Panc1 (cell line): ENCODE data around the gene LMTK2. TPM values are rescaled to one million over a fixed set of nuclear protein-coding genes. Genes with fewer than 3 reads are reported as not detected.

Experiments used
- ATAC-seq: fragments of 200-7000 bp; cut with Tn5 transposase; 2 replicates; pipeline ENCODE4 v1.9.1; 2020; ENCODE audit warnings: mild to moderate bottlenecking, moderate library complexity
- BruUV-seq: library from RNA; stranded (reverse); fragments of 400-500 nt; replicated peaks from 2 replicates; lab custom pipeline; 2021; lab: Mats Ljungman, UMichigan
- CTCF ChIA-PET: fragments of 300-600 bp; sonication (Branson Sonifier 250); formaldehyde crosslinking; loops from one replicate; lab custom pipeline; 2022; ENCODE audit warnings: antibody characterized with exemption; lab: Charles Lee
- POLR2A ChIA-PET: fragments of 300-600 bp; sonication (Branson Sonifier 250); formaldehyde crosslinking; loops from one replicate; lab custom pipeline; 2022; ENCODE audit warnings: antibody characterized with exemption; lab: Charles Lee
- DNase-seq: peaks from one replicate; pipeline ENCODE4 v3.0.0-alpha.2; 2010; ENCODE audit warnings: low read depth, low spot score
- H3K27ac ChIP-seq: 2 replicates; pipeline ENCODE4 v1.5.1; 2011; ENCODE audit warnings: mild to moderate bottlenecking, low read length, inconsistent platforms
- H3K27me3 ChIP-seq: fragments of 200-500 bp; sonication (Bioruptor generic); 2 replicates; pipeline ENCODE4 v1.6.0; 2014; ENCODE audit warnings: low read length, inconsistent platforms; ENCODE audit not compliant: control insufficient read depth, insufficient read depth
- H3K36me3 ChIP-seq: fragments of 200-500 bp; sonication (Bioruptor generic); 2 replicates; pipeline ENCODE4 v1.5.1; 2014; ENCODE audit warnings: inconsistent platforms, mild to moderate bottlenecking, low read length, moderate library complexity; ENCODE audit not compliant: control insufficient read depth, insufficient read depth
- H3K4me1 ChIP-seq: 2 replicates; pipeline ENCODE4 v1.5.1; 2011; ENCODE audit warnings: inconsistent platforms, mild to moderate bottlenecking, low read length, moderate library complexity; ENCODE audit not compliant: control insufficient read depth, insufficient read depth
- H3K4me3 ChIP-seq, 2 experiments: 2 replicates each; pipeline ENCODE4 v1.5.1; 2011 to 2012; ENCODE audit warnings: low read depth in 2 of 2, low read length in 2 of 2, mild to moderate bottlenecking in 2 of 2, inconsistent platforms in 1 of 2, moderate library complexity in 1 of 2
- H3K9me3 ChIP-seq: fragments of 200-500 bp; sonication (Bioruptor generic); 2 replicates; pipeline ENCODE4 v1.5.1; 2014; ENCODE audit warnings: low read depth, mild to moderate bottlenecking, inconsistent platforms, low read length, moderate library complexity; ENCODE audit not compliant: control insufficient read depth, insufficient read depth
- POLR2AphosphoS5 ChIP-seq: IDR thresholded peaks from 2 replicates; pipeline ENCODE4 v1.6.1; 2012; ENCODE audit warnings: mild to moderate bottlenecking, low read depth, low read length, moderate library complexity
- SIN3A ChIP-seq: IDR thresholded peaks from 2 replicates; pipeline ENCODE4 v1.6.1; 2012; ENCODE audit warnings: low read depth, mild to moderate bottlenecking, low read length, moderate library complexity, borderline replicate concordance; ENCODE audit not compliant: insufficient read depth
- TCF7L2 ChIP-seq: IDR thresholded peaks from 2 replicates; pipeline ENCODE4 v1.6.1; 2011; ENCODE audit warnings: mild to moderate bottlenecking, low read depth, low read length, inconsistent platforms
- in situ Hi-C: cut with HindIII; loops from 2 replicates; pipeline ENCODE4 v1.10.0; 2016; ENCODE audit warnings: low sequenced_read_pairs, low pct_unique_long_range_greater_than_20kb
- intact Hi-C: fragments of 100-400 bp; cut with micrococcal nuclease; formaldehyde crosslinking; loops from one replicate; pipeline ENCODE4 v1.10.0; 2022; ENCODE audit not compliant: unreplicated experiment
- total RNA-seq: library from RNA; stranded (reverse); gene quantifications from one replicate; pipeline ENCODE4 v1.2.1, GENCODE V29; 2021; ENCODE audit not compliant: unreplicated experiment
- TF ChIP-seq, protein P1 (sequence below), 2 experiments: IDR thresholded peaks; 2 replicates each; pipeline ENCODE4 v1.6.1; 2011 to 2012; ENCODE audit warnings: low read depth in 2 of 2, control low read depth in 1 of 2, low read length in 1 of 2, mild to moderate bottlenecking in 1 of 2, moderate library complexity in 1 of 2; ENCODE audit not compliant: insufficient read depth in 1 of 2
- TF ChIP-seq, protein P2 (sequence below): fragments of 450-650 bp; IDR thresholded peaks from 2 replicates; pipeline ENCODE4 v1.5.1; 2017; ENCODE audit warnings: mild to moderate bottlenecking

The LMTK2 gene
- total RNA-seq, 1 experiment from 2014 or later, result 25.4 TPM

- no peaks in the 10 kb centered on the region for H3K4me1 ChIP-seq
- POLR2A ChIA-PET, result no interaction called here
- no peak for ATAC-seq
- in situ Hi-C loops (no loop called here), intact Hi-C loops (loop anchor here (10.0 kb wide), 1 partner anchor 208 kb away; no protein-coding TSS in a partner anchor)
- H3K36me3 ChIP-seq, result no peaks in the 10 kb centered on the region
- H3K9me3 ChIP-seq, result no peaks in the 10 kb centered on the region
- H3K27ac ChIP-seq, result no peak overlapping the region
- no peaks in the 10 kb centered on the region for H3K27me3 ChIP-seq
- H3K4me3 ChIP-seq, result no peak overlapping the region
- no TSS peak for BruUV-seq
- DNase-seq, result no peak
- CTCF ChIA-PET, result no interaction called here
- no peak for TF ChIP-seq POLR2AphosphoS5
- no peak for TF ChIP-seq SIN3A
- TF ChIP-seq TCF7L2, result no peak
- TF ChIP-seq, protein P1, sequence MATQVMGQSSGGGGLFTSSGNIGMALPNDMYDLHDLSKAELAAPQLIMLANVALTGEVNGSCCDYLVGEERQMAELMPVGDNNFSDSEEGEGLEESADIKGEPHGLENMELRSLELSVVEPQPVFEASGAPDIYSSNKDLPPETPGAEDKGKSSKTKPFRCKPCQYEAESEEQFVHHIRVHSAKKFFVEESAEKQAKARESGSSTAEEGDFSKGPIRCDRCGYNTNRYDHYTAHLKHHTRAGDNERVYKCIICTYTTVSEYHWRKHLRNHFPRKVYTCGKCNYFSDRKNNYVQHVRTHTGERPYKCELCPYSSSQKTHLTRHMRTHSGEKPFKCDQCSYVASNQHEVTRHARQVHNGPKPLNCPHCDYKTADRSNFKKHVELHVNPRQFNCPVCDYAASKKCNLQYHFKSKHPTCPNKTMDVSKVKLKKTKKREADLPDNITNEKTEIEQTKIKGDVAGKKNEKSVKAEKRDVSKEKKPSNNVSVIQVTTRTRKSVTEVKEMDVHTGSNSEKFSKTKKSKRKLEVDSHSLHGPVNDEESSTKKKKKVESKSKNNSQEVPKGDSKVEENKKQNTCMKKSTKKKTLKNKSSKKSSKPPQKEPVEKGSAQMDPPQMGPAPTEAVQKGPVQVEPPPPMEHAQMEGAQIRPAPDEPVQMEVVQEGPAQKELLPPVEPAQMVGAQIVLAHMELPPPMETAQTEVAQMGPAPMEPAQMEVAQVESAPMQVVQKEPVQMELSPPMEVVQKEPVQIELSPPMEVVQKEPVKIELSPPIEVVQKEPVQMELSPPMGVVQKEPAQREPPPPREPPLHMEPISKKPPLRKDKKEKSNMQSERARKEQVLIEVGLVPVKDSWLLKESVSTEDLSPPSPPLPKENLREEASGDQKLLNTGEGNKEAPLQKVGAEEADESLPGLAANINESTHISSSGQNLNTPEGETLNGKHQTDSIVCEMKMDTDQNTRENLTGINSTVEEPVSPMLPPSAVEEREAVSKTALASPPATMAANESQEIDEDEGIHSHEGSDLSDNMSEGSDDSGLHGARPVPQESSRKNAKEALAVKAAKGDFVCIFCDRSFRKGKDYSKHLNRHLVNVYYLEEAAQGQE (IDR thresholded peaks at IDR 0.05; ENCODE audit: insufficient read depth in 1 of 2, low read depth in 2 of 2, low read length in 1 of 2), result no peak
- TF ChIP-seq, protein P2, sequence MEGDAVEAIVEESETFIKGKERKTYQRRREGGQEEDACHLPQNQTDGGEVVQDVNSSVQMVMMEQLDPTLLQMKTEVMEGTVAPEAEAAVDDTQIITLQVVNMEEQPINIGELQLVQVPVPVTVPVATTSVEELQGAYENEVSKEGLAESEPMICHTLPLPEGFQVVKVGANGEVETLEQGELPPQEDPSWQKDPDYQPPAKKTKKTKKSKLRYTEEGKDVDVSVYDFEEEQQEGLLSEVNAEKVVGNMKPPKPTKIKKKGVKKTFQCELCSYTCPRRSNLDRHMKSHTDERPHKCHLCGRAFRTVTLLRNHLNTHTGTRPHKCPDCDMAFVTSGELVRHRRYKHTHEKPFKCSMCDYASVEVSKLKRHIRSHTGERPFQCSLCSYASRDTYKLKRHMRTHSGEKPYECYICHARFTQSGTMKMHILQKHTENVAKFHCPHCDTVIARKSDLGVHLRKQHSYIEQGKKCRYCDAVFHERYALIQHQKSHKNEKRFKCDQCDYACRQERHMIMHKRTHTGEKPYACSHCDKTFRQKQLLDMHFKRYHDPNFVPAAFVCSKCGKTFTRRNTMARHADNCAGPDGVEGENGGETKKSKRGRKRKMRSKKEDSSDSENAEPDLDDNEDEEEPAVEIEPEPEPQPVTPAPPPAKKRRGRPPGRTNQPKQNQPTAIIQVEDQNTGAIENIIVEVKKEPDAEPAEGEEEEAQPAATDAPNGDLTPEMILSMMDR, result no peak
Observed at GRCh38 chr7:98232799-98233198, 126.1 kb downstream of the LMTK2 start.

DNA sequence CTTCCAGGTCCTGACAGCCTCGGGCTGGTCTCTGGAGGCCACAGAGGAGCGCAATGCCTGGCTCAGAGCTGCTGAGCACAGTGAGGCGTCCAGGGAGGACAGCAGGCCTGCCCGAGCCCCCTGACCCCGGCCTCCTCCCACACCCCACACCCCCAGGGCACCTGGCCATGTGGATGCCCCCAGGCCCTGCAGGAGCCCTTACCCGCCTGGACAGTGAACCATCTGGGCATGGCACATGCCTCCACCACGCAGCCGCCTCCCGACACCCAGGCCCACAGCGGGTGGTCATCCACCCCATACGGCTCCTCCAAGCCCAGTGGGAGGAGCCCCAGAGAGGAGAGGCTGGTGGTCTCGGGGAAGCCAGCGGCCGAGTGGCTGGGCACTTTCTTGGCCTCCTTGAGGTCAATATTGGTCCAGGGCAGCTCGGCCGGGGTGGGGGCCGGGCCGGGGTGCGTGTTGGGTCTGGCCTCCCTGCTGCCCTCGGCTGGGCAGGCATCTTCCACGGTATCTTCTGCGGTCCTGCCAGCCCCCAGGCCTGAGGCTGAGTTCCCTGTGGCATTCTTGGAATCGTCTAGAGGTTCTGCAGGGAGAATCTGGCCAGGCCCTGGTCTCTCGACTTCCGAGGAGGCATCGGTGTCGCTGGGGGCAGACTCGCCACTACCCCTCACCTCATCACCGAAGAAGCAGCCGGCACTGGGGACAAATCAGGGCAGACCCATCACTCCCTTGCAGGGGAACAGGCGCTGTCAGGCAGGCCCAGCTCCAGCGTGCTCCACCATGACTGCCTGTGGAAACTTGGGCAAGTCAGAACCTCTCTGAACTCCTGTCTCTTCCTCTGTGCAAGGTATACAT is 126.8 kb downstream of the LMTK2 start:
- no peaks in the 10 kb centered on the region for H3K9me3 ChIP-seq
- intact Hi-C loops (loop anchor here (10.0 kb wide), 1 partner anchor 209 kb away; no protein-coding TSS in a partner anchor), in situ Hi-C loops (no loop called here)
- H3K4me3 ChIP-seq, result no peak overlapping the region
- no peaks in the 10 kb centered on the region for H3K36me3 ChIP-seq
- ChIA-PET POLR2A (no interaction called here), CTCF (no interaction called here)
- BruUV-seq, result no TSS peak
- H3K27ac ChIP-seq, result no peak overlapping the region
- TF ChIP-seq TCF7L2, result no peak
- TF ChIP-seq SIN3A, result no peak
- TF ChIP-seq, protein P2, result no peak
- TF ChIP-seq, protein P1 (IDR thresholded peaks at IDR 0.05; ENCODE audit: insufficient read depth in 1 of 2, low read depth in 2 of 2, low read length in 1 of 2), result no peak
- no peak for TF ChIP-seq POLR2AphosphoS5
- DNase-seq, result no peak
- H3K27me3 ChIP-seq, result no peaks in the 10 kb centered on the region
- H3K4me1 ChIP-seq, result no peaks in the 10 kb centered on the region
- ATAC-seq, result no peak
